Measurements from ENCODE around the gene SLC30A2. TPM values are rescaled to one million over a fixed set of nuclear protein-coding genes. Genes with fewer than 3 reads are reported as not detected.

SLC30A2 gene
- total RNA-seq, 1 experiment from 2014 or later: 0.23 TPM

GRCh38 chr1:25991937-25992688 is 53.8 kb downstream of the SLC30A2 start:
- Histone ChIP-seq H3K27ac (ENCODE audit: low read length) (no peak overlapping the region), H3K36me3 (ENCODE audit: control insufficient read depth, insufficient read depth, low read length) (no peaks in the 10 kb centered on the region), H3K9me3 (ENCODE audit: control insufficient read depth, insufficient read depth, low read depth, low read length) (no peaks in the 10 kb centered on the region), H3K4me3 (ENCODE audit: low read depth in 2 of 2, low read length in 2 of 2) (no peak overlapping the region), H3K27me3 (ENCODE audit: control insufficient read depth, insufficient read depth, low read length) (no peaks in the 10 kb centered on the region), H3K4me1 (ENCODE audit: control insufficient read depth, insufficient read depth, low read length) (peaks cover 7% of the 10 kb centered on the region)
- POLR2A ChIA-PET: interaction anchor here (0.6 kb wide), 1 partner anchor 106 kb away, joined by 4 read pairs; no protein-coding TSS in a partner anchor
- CTCF ChIA-PET: no interaction called here
- in situ Hi-C loops (cut with HindIII; ENCODE audit: low pct_unique_long_range_greater_than_20kb, low sequenced_read_pairs): no loop called here
- no peak for ATAC-seq
- no peak for DNase-seq (ENCODE audit: low read depth, low spot score)
- intact Hi-C loops (cut with micrococcal nuclease; ENCODE audit: unreplicated experiment): loop anchor here (10.0 kb wide), 1 partner anchor 157 kb away; no protein-coding TSS in a partner anchor
- no peak for TF ChIP-seq TCF7L2 (IDR thresholded peaks at IDR 0.05; ENCODE audit: low read depth, low read length)
- BruUV-seq (replicated peaks): no TSS peak

GRCh38 chr1:25990702-25991395 is 55.1 kb downstream of the SLC30A2 start:
- ATAC-seq: no peak
- H3K27ac ChIP-seq (ENCODE audit: low read length): no peak overlapping the region
- intact Hi-C loops (cut with micrococcal nuclease; ENCODE audit: unreplicated experiment) (loop anchor here (10.0 kb wide), 1 partner anchor 156 kb away; no protein-coding TSS in a partner anchor), in situ Hi-C loops (cut with HindIII; ENCODE audit: low pct_unique_long_range_greater_than_20kb, low sequenced_read_pairs) (no loop called here)
- H3K9me3 ChIP-seq (ENCODE audit: control insufficient read depth, insufficient read depth, low read depth, low read length): no peaks in the 10 kb centered on the region
- no peak overlapping the region for H3K4me3 ChIP-seq (ENCODE audit: low read depth in 2 of 2, low read length in 2 of 2)
- no peaks in the 10 kb centered on the region for H3K27me3 ChIP-seq (ENCODE audit: control insufficient read depth, insufficient read depth, low read length)
- no peak for DNase-seq (ENCODE audit: low read depth, low spot score)
- BruUV-seq (replicated peaks): no TSS peak
- no peaks in the 10 kb centered on the region for H3K36me3 ChIP-seq (ENCODE audit: control insufficient read depth, insufficient read depth, low read length)
- ChIA-PET POLR2A (no interaction called here), CTCF (interaction anchor here (0.6 kb wide), 1 partner anchor 40 kb away, joined by 4 read pairs; no protein-coding TSS in a partner anchor)
- TF ChIP-seq, protein P1, sequence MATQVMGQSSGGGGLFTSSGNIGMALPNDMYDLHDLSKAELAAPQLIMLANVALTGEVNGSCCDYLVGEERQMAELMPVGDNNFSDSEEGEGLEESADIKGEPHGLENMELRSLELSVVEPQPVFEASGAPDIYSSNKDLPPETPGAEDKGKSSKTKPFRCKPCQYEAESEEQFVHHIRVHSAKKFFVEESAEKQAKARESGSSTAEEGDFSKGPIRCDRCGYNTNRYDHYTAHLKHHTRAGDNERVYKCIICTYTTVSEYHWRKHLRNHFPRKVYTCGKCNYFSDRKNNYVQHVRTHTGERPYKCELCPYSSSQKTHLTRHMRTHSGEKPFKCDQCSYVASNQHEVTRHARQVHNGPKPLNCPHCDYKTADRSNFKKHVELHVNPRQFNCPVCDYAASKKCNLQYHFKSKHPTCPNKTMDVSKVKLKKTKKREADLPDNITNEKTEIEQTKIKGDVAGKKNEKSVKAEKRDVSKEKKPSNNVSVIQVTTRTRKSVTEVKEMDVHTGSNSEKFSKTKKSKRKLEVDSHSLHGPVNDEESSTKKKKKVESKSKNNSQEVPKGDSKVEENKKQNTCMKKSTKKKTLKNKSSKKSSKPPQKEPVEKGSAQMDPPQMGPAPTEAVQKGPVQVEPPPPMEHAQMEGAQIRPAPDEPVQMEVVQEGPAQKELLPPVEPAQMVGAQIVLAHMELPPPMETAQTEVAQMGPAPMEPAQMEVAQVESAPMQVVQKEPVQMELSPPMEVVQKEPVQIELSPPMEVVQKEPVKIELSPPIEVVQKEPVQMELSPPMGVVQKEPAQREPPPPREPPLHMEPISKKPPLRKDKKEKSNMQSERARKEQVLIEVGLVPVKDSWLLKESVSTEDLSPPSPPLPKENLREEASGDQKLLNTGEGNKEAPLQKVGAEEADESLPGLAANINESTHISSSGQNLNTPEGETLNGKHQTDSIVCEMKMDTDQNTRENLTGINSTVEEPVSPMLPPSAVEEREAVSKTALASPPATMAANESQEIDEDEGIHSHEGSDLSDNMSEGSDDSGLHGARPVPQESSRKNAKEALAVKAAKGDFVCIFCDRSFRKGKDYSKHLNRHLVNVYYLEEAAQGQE (IDR thresholded peaks at IDR 0.05; ENCODE audit: insufficient read depth in 1 of 2, low read depth in 2 of 2, low read length in 1 of 2): no peak
- TF ChIP-seq, protein P2, sequence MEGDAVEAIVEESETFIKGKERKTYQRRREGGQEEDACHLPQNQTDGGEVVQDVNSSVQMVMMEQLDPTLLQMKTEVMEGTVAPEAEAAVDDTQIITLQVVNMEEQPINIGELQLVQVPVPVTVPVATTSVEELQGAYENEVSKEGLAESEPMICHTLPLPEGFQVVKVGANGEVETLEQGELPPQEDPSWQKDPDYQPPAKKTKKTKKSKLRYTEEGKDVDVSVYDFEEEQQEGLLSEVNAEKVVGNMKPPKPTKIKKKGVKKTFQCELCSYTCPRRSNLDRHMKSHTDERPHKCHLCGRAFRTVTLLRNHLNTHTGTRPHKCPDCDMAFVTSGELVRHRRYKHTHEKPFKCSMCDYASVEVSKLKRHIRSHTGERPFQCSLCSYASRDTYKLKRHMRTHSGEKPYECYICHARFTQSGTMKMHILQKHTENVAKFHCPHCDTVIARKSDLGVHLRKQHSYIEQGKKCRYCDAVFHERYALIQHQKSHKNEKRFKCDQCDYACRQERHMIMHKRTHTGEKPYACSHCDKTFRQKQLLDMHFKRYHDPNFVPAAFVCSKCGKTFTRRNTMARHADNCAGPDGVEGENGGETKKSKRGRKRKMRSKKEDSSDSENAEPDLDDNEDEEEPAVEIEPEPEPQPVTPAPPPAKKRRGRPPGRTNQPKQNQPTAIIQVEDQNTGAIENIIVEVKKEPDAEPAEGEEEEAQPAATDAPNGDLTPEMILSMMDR (IDR thresholded peaks at IDR 0.05): no peak
- TF ChIP-seq SIN3A (IDR thresholded peaks at IDR 0.05; ENCODE audit: borderline replicate concordance, insufficient read depth, low read depth, low read length): no peak
- H3K4me1 ChIP-seq (ENCODE audit: control insufficient read depth, insufficient read depth, low read length): peaks cover 3% of the 10 kb centered on the region; the same call in 1 of the 2 replicates

DNA sequence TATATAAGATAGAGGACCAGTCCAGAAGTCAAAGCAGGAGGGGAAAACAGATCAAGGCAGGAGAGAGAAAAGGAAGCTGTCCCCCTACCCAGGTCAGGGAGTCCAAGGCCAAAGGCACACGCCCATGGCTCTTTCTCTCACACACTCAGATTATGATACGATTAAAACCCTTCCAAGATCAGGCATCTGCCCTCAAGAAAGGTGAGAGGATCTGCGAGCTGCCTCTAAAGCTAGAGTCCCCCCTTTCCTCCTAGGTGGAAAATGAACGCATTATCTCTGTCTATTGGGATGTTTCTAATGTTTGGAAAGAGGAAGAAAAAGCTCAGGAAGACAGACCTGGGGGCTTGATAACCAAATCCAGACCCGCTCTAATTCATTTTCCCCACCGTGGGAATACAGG is 55.7 kb downstream of the SLC30A2 start:
- Histone ChIP-seq H3K27me3 (ENCODE audit: control insufficient read depth, insufficient read depth, low read length) (no peaks in the 10 kb centered on the region), H3K36me3 (ENCODE audit: control insufficient read depth, insufficient read depth, low read length) (no peaks in the 10 kb centered on the region), H3K9me3 (ENCODE audit: control insufficient read depth, insufficient read depth, low read depth, low read length) (no peaks in the 10 kb centered on the region), H3K4me1 (ENCODE audit: control insufficient read depth, insufficient read depth, low read length) (peaks cover 3% of the 10 kb centered on the region; the same call in 1 of the 2 replicates), H3K4me3 (ENCODE audit: low read depth in 2 of 2, low read length in 2 of 2) (no peak overlapping the region), H3K27ac (ENCODE audit: low read length) (no peak overlapping the region)
- POLR2A ChIA-PET: no interaction called here
- CTCF ChIA-PET: interaction anchor here (0.6 kb wide), 1 partner anchor 39 kb away, joined by 4 read pairs; no protein-coding TSS in a partner anchor
- TF ChIP-seq SIN3A (IDR thresholded peaks at IDR 0.05; ENCODE audit: borderline replicate concordance, insufficient read depth, low read depth, low read length) (no peak), POLR2AphosphoS5 (IDR thresholded peaks at IDR 0.05; ENCODE audit: low read depth, low read length) (no peak), TCF7L2 (IDR thresholded peaks at IDR 0.05; ENCODE audit: low read depth, low read length) (no peak)
- TF ChIP-seq, protein P2 (IDR thresholded peaks at IDR 0.05): no peak
- TF ChIP-seq, protein P1 (IDR thresholded peaks at IDR 0.05; ENCODE audit: insufficient read depth in 1 of 2, low read depth in 2 of 2, low read length in 1 of 2): no peak
- intact Hi-C loops (cut with micrococcal nuclease; ENCODE audit: unreplicated experiment) (loop anchor here (10.0 kb wide), 1 partner anchor 155 kb away; no protein-coding TSS in a partner anchor), in situ Hi-C loops (cut with HindIII; ENCODE audit: low pct_unique_long_range_greater_than_20kb, low sequenced_read_pairs) (no loop called here)
- DNase-seq (ENCODE audit: low read depth, low spot score) (no peak), ATAC-seq (no peak)
- BruUV-seq (replicated peaks): no TSS peak
